ENCODE measurements around the gene CSTF2.

The CSTF2 gene

GRCh38 chrX:100871594-100872560 is 51.7 kb downstream of the CSTF2 start:
- DNase-seq (ENCODE audit: low read depth) = no peak

GRCh38 chrX:100874325-100874724 is 54.1 kb downstream of the CSTF2 start, which contains the start of gene NOX1:
Gene NOX1 (minus strand): TSS chrX:100874359. CDS start chrX:100874139, 220 bp downstream.
- no peak for DNase-seq (ENCODE audit: low read depth)

GRCh38 chrX:100880368-100880767 is 60.2 kb downstream of the CSTF2 start:
- no peak for DNase-seq (ENCODE audit: low read depth)

- no peak for DNase-seq (ENCODE audit: low read depth)
Measured at GRCh38 chrX:100883654-100884053, 63.5 kb downstream of the CSTF2 start.
